ENCODE measurements around the gene GLI1.

Gene GLI1

GRCh38 chr12:57460841-57461275 is 1.3 kb downstream of the GLI1 start:
- Histone ChIP-seq H3K4me1 (ENCODE audit: control insufficient read depth in 5 of 5, insufficient read depth in 5 of 5, low read length in 5 of 5) (peaks cover 5 to 41% (median 36%) of the 10 kb centered on the region in 5 donors), H3K27ac (ENCODE audit: low read depth, low read length) (no peak overlapping the region), H3K36me3 (ENCODE audit: control insufficient read depth in 5 of 5, insufficient read depth in 5 of 5, low read length in 5 of 5) (no peaks in the 10 kb centered on the region), H3K4me3 (ENCODE audit: low read depth in 1 of 5, low read length in 5 of 5) (peak overlapping the region; percentile 29 to 70 (median 68)), H3K9ac (ENCODE audit: low read length in 5 of 5) (peak overlapping the region in 1 of 5 donors; percentile 41), H3K27me3 (ENCODE audit: control insufficient read depth in 5 of 5, insufficient read depth in 4 of 5, low read length in 5 of 5) (peaks cover 0 to 17% (median 6%) of the 10 kb centered on the region in 5 donors), H3K9me3 (ENCODE audit: control insufficient read depth in 5 of 5, low read length in 5 of 5) (no peaks in the 10 kb centered on the region)

GRCh38 chr12:57461276-57461916 is 1.8 kb downstream of the GLI1 start:
- Histone ChIP-seq H3K4me1 (ENCODE audit: control insufficient read depth in 5 of 5, insufficient read depth in 5 of 5, low read length in 5 of 5) (peaks cover 5 to 41% (median 36%) of the 10 kb centered on the region in 5 donors), H3K27me3 (ENCODE audit: control insufficient read depth in 5 of 5, insufficient read depth in 4 of 5, low read length in 5 of 5) (peaks cover 0 to 12% (median 6%) of the 10 kb centered on the region in 5 donors), H3K36me3 (ENCODE audit: control insufficient read depth in 5 of 5, insufficient read depth in 5 of 5, low read length in 5 of 5) (no peaks in the 10 kb centered on the region), H3K9ac (ENCODE audit: low read length in 5 of 5) (peak overlapping the region in 1 of 5 donors; percentile 69), H3K9me3 (ENCODE audit: control insufficient read depth in 5 of 5, low read length in 5 of 5) (no peaks in the 10 kb centered on the region), H3K27ac (ENCODE audit: low read depth, low read length) (no peak overlapping the region), H3K4me3 (ENCODE audit: low read depth in 1 of 5, low read length in 5 of 5) (peak overlapping the region; percentile 61 to 82 (median 69))

GRCh38 chr12:57461917-57462250 is 2.3 kb downstream of the GLI1 start:
- no peaks in the 10 kb centered on the region for H3K9me3 ChIP-seq (ENCODE audit: control insufficient read depth in 5 of 5, low read length in 5 of 5)
- peaks cover 5 to 41% (median 36%) of the 10 kb centered on the region in 5 donors for H3K4me1 ChIP-seq (ENCODE audit: control insufficient read depth in 5 of 5, insufficient read depth in 5 of 5, low read length in 5 of 5)
- peaks cover 0 to 11% (median 6%) of the 10 kb centered on the region in 5 donors for H3K27me3 ChIP-seq (ENCODE audit: control insufficient read depth in 5 of 5, insufficient read depth in 4 of 5, low read length in 5 of 5)
- H3K9ac ChIP-seq (ENCODE audit: low read length in 5 of 5) = peak overlapping the region in 3 of 5 donors; percentile 31 to 69 (median 42)
- no peaks in the 10 kb centered on the region for H3K36me3 ChIP-seq (ENCODE audit: control insufficient read depth in 5 of 5, insufficient read depth in 5 of 5, low read length in 5 of 5)
- peak overlapping the region; percentile 61 to 82 (median 69) for H3K4me3 ChIP-seq (ENCODE audit: low read depth in 1 of 5, low read length in 5 of 5)
- no peak overlapping the region for H3K27ac ChIP-seq (ENCODE audit: low read depth, low read length)

GRCh38 chr12:57462251-57462911 is 2.8 kb downstream of the GLI1 start:
- Histone ChIP-seq H3K4me1 (ENCODE audit: control insufficient read depth in 5 of 5, insufficient read depth in 5 of 5, low read length in 5 of 5) (peaks cover 5 to 41% (median 36%) of the 10 kb centered on the region in 5 donors), H3K9ac (ENCODE audit: low read length in 5 of 5) (peak overlapping the region in 3 of 5 donors; percentile 31 to 74 (median 42)), H3K9me3 (ENCODE audit: control insufficient read depth in 5 of 5, low read length in 5 of 5) (no peaks in the 10 kb centered on the region), H3K4me3 (ENCODE audit: low read depth in 1 of 5, low read length in 5 of 5) (peak overlapping the region; percentile 61 to 82 (median 69)), H3K27ac (ENCODE audit: low read depth, low read length) (no peak overlapping the region), H3K27me3 (ENCODE audit: control insufficient read depth in 5 of 5, insufficient read depth in 4 of 5, low read length in 5 of 5) (peaks cover 2 to 11% (median 8%) of the 10 kb centered on the region in 5 donors), H3K36me3 (ENCODE audit: control insufficient read depth in 5 of 5, insufficient read depth in 5 of 5, low read length in 5 of 5) (no peaks in the 10 kb centered on the region)

- Histone ChIP-seq H3K27me3 (ENCODE audit: control insufficient read depth in 5 of 5, insufficient read depth in 4 of 5, low read length in 5 of 5) (peaks cover 3 to 12% (median 9%) of the 10 kb centered on the region in 5 donors), H3K36me3 (ENCODE audit: control insufficient read depth in 5 of 5, insufficient read depth in 5 of 5, low read length in 5 of 5) (no peaks in the 10 kb centered on the region), H3K27ac (ENCODE audit: low read depth, low read length) (no peak overlapping the region), H3K9me3 (ENCODE audit: control insufficient read depth in 5 of 5, low read length in 5 of 5) (no peaks in the 10 kb centered on the region), H3K4me1 (ENCODE audit: control insufficient read depth in 5 of 5, insufficient read depth in 5 of 5, low read length in 5 of 5) (peaks cover 5 to 41% (median 36%) of the 10 kb centered on the region in 5 donors), H3K9ac (ENCODE audit: low read length in 5 of 5) (no peak overlapping the region), H3K4me3 (ENCODE audit: low read depth in 1 of 5, low read length in 5 of 5) (peak overlapping the region in 2 of 5 donors; percentile 69 to 70)
Measured at GRCh38 chr12:57462912-57463253, 3.3 kb downstream of the GLI1 start.

- Histone ChIP-seq H3K9me3 (ENCODE audit: control insufficient read depth in 5 of 5, low read length in 5 of 5) (no peaks in the 10 kb centered on the region), H3K36me3 (ENCODE audit: control insufficient read depth in 5 of 5, insufficient read depth in 5 of 5, low read length in 5 of 5) (peaks cover 0 to 6% (median 0%) of the 10 kb centered on the region in 5 donors), H3K27me3 (ENCODE audit: control insufficient read depth in 5 of 5, insufficient read depth in 4 of 5, low read length in 5 of 5) (peaks cover 3 to 15% (median 9%) of the 10 kb centered on the region in 5 donors), H3K4me3 (ENCODE audit: low read depth in 1 of 5, low read length in 5 of 5) (no peak overlapping the region), H3K9ac (ENCODE audit: low read length in 5 of 5) (no peak overlapping the region), H3K4me1 (ENCODE audit: control insufficient read depth in 5 of 5, insufficient read depth in 5 of 5, low read length in 5 of 5) (peaks cover 0 to 27% (median 25%) of the 10 kb centered on the region in 5 donors), H3K27ac (ENCODE audit: low read depth, low read length) (no peak overlapping the region)
Measured at GRCh38 chr12:57464569-57464968, 5.0 kb downstream of the GLI1 start.

- peaks cover 4 to 15% (median 9%) of the 10 kb centered on the region in 5 donors for H3K27me3 ChIP-seq (ENCODE audit: control insufficient read depth in 5 of 5, insufficient read depth in 4 of 5, low read length in 5 of 5)
- H3K36me3 ChIP-seq (ENCODE audit: control insufficient read depth in 5 of 5, insufficient read depth in 5 of 5, low read length in 5 of 5) = peaks cover 0 to 10% (median 0%) of the 10 kb centered on the region in 5 donors
- no peaks in the 10 kb centered on the region for H3K9me3 ChIP-seq (ENCODE audit: control insufficient read depth in 5 of 5, low read length in 5 of 5)
- H3K9ac ChIP-seq (ENCODE audit: low read length in 5 of 5) = no peak overlapping the region
- H3K27ac ChIP-seq (ENCODE audit: low read depth, low read length) = no peak overlapping the region
- no peak overlapping the region for H3K4me3 ChIP-seq (ENCODE audit: low read depth in 1 of 5, low read length in 5 of 5)
- H3K4me1 ChIP-seq (ENCODE audit: control insufficient read depth in 5 of 5, insufficient read depth in 5 of 5, low read length in 5 of 5) = peaks cover 0 to 26% (median 24%) of the 10 kb centered on the region in 5 donors
Measured at GRCh38 chr12:57465030-57465746, 5.6 kb downstream of the GLI1 start.

GRCh38 chr12:57465747-57466505 is 6.3 kb downstream of the GLI1 start:
- H3K9me3 ChIP-seq (ENCODE audit: control insufficient read depth in 5 of 5, low read length in 5 of 5) = no peaks in the 10 kb centered on the region
- H3K4me1 ChIP-seq (ENCODE audit: control insufficient read depth in 5 of 5, insufficient read depth in 5 of 5, low read length in 5 of 5) = peaks cover 0 to 18% (median 17%) of the 10 kb centered on the region in 5 donors
- H3K27ac ChIP-seq (ENCODE audit: low read depth, low read length) = no peak overlapping the region
- peaks cover 0 to 10% (median 0%) of the 10 kb centered on the region in 5 donors for H3K36me3 ChIP-seq (ENCODE audit: control insufficient read depth in 5 of 5, insufficient read depth in 5 of 5, low read length in 5 of 5)
- H3K4me3 ChIP-seq (ENCODE audit: low read depth in 1 of 5, low read length in 5 of 5) = no peak overlapping the region
- H3K27me3 ChIP-seq (ENCODE audit: control insufficient read depth in 5 of 5, insufficient read depth in 4 of 5, low read length in 5 of 5) = peaks cover 4 to 13% (median 8%) of the 10 kb centered on the region in 5 donors
- H3K9ac ChIP-seq (ENCODE audit: low read length in 5 of 5) = no peak overlapping the region

GRCh38 chr12:57467212-57467874 is 7.8 kb downstream of the GLI1 start:
- no peak overlapping the region for H3K9ac ChIP-seq (ENCODE audit: low read length in 5 of 5)
- H3K9me3 ChIP-seq (ENCODE audit: control insufficient read depth in 5 of 5, low read length in 5 of 5) = no peaks in the 10 kb centered on the region
- H3K36me3 ChIP-seq (ENCODE audit: control insufficient read depth in 5 of 5, insufficient read depth in 5 of 5, low read length in 5 of 5) = peaks cover 0 to 13% (median 0%) of the 10 kb centered on the region in 5 donors
- no peak overlapping the region for H3K4me3 ChIP-seq (ENCODE audit: low read depth in 1 of 5, low read length in 5 of 5)
- H3K27ac ChIP-seq (ENCODE audit: low read depth, low read length) = no peak overlapping the region
- peaks cover 2 to 18% (median 8%) of the 10 kb centered on the region in 5 donors for H3K27me3 ChIP-seq (ENCODE audit: control insufficient read depth in 5 of 5, insufficient read depth in 4 of 5, low read length in 5 of 5)
- H3K4me1 ChIP-seq (ENCODE audit: control insufficient read depth in 5 of 5, insufficient read depth in 5 of 5, low read length in 5 of 5) = peaks cover 0 to 6% (median 6%) of the 10 kb centered on the region in 5 donors
